Gastrocnemius medialis (tissue), 4 donors: ENCODE results near the gene ASTN2. TPM values are rescaled to one million over a fixed set of nuclear protein-coding genes. Genes with fewer than 3 reads are reported as not detected.

Experiments used
- ATAC-seq, 2 donors: fragments of 150-250 bp; one replicate each; pipeline ENCODE4 v1.9.1; 2016
- DNase-seq, 2 donors: peaks; one replicate each; pipeline ENCODE4 v3.0.0-alpha.2; 2019
- H3K27ac ChIP-seq, 4 donors: fragments of 200-600 bp; sonication (generic); 1 replicate in 1 of 4; 2 replicates in 3 of 4; pipeline ENCODE4 v1.5.1; 2016 to 2018; ENCODE audit warnings: mild to moderate bottlenecking in 2 of 4, moderate library complexity in 1 of 4
- H3K27me3 ChIP-seq, 3 donors: fragments of 200-600 bp; sonication (generic) in 2 of 3; 1 replicate in 1 of 3; 2 replicates in 2 of 3; pipeline versions ENCODE4 v1.5.1 to v1.6.0; 2016 to 2019; ENCODE audit warnings: mild to moderate bottlenecking in 1 of 3, moderate library complexity in 1 of 3
- H3K36me3 ChIP-seq, 2 donors: fragments of 200-600 bp; sonication (generic) in 1 of 2; one replicate each; pipeline ENCODE4 v1.5.1; 2017 to 2018
- H3K4me1 ChIP-seq, 2 donors: fragments of 200-600 bp; sonication (generic) in 1 of 2; one replicate each; pipeline ENCODE4 v1.5.1; 2016 to 2017; ENCODE audit warnings: mild to moderate bottlenecking in 2 of 2
- H3K4me3 ChIP-seq, 4 donors: fragments of 200-600 bp; sonication (generic) in 3 of 4; 1 replicate in 1 of 4; 2 replicates in 3 of 4; pipeline ENCODE4 v1.5.1; 2016 to 2019; ENCODE audit warnings: mild to moderate bottlenecking in 2 of 4
- H3K9me3 ChIP-seq, 3 donors: fragments of 200-600 bp; sonication (generic) in 2 of 3; 1 replicate in 1 of 3; 2 replicates in 2 of 3; pipeline ENCODE4 v1.5.1; 2016 to 2019
- CTCF ChIP-seq, 5 experiments: fragments of 450-650 bp in 3 of 5; fragments of 200-600 bp in 2 of 5; sonication (generic) in 2 of 5; IDR thresholded peaks in 4 of 5; conservative IDR thresholded peaks in 1 of 5; 1 replicate in 4 of 5; 2 replicates in 1 of 5; pipeline ENCODE4 v1.5.1; 2016 to 2019; ENCODE audit warnings: antibody characterized with exemption in 5 of 5, mild to moderate bottlenecking in 3 of 5, moderate library complexity in 3 of 5
- POLR2A ChIP-seq, 2 donors: fragments of 450-650 bp; IDR thresholded peaks; one replicate each; pipeline ENCODE4 v1.6.1; 2017; ENCODE audit warnings: antibody characterized with exemption in 2 of 2, mild to moderate bottlenecking in 2 of 2, moderate library complexity in 2 of 2
- in situ Hi-C, 4 donors: fragments of 200-750 bp; cut with MboI; loops; one replicate each; pipeline versions ENCODE4 v1.15.0 to v1.8.0; 2017; ENCODE audit warnings: low sequenced_read_pairs in 4 of 4
- intact Hi-C: fragments of 100-400 bp; cut with DNase I; formaldehyde crosslinking; loops from one replicate; pipeline ENCODE4 v1.15.1; 2023; ENCODE audit warnings: low total_unique reads
- total RNA-seq, 4 donors: library from RNA; depleted of rRNA; stranded (reverse); fragments of >200 nt; gene quantifications; one replicate each; pipeline versions ENCODE4 v1.1.0 to v1.2.3, GENCODE V29; 2016

Gene ASTN2
- total RNA-seq, 4 donors from 2014 or later = 2.5 to 4.6 (median 3.7) TPM

GRCh38 chr9:117121316-117121715 is 293.5 kb downstream of the ASTN2 start:
- H3K9me3 ChIP-seq = no peaks in the 10 kb centered on the region
- in situ Hi-C loops = no loop called here
- no peak overlapping the region for H3K4me3 ChIP-seq
- H3K27ac ChIP-seq = no peak overlapping the region
- no peaks in the 10 kb centered on the region for H3K36me3 ChIP-seq
- intact Hi-C loops = no loop called here
- ATAC-seq (no peak), DNase-seq (no peak)
- no peaks in the 10 kb centered on the region for H3K4me1 ChIP-seq
- no peaks in the 10 kb centered on the region for H3K27me3 ChIP-seq
- no peak for TF ChIP-seq CTCF (IDR thresholded peaks at IDR 0.05 in 4 of 5, conservative IDR thresholded peaks at IDR 0.05 in 1 of 5)
- no peak for TF ChIP-seq POLR2A (IDR thresholded peaks at IDR 0.05)

- Histone ChIP-seq H3K27ac (no peak overlapping the region), H3K9me3 (no peaks in the 10 kb centered on the region), H3K36me3 (no peaks in the 10 kb centered on the region), H3K4me1 (no peaks in the 10 kb centered on the region), H3K27me3 (no peaks in the 10 kb centered on the region), H3K4me3 (no peak overlapping the region)
- intact Hi-C loops = no loop called here
- TF ChIP-seq CTCF (IDR thresholded peaks at IDR 0.05 in 4 of 5, conservative IDR thresholded peaks at IDR 0.05 in 1 of 5) (no peak), POLR2A (IDR thresholded peaks at IDR 0.05) (no peak)
- in situ Hi-C loops = no loop called here
- DNase-seq = no peak
- ATAC-seq = no peak
These were observed 294.8 kb downstream of the ASTN2 start for GRCh38 chr9:117120061-117120460.

GRCh38 chr9:117116084-117116483 is 298.8 kb downstream of the ASTN2 start:
- DNase-seq (no peak), ATAC-seq (no peak)
- peaks cover 0 to 3% (median 0%) of the 10 kb centered on the region in 3 donors for H3K27me3 ChIP-seq
- TF ChIP-seq CTCF (IDR thresholded peaks at IDR 0.05 in 4 of 5, conservative IDR thresholded peaks at IDR 0.05 in 1 of 5) = no peak
- no peak for TF ChIP-seq POLR2A (IDR thresholded peaks at IDR 0.05)
- H3K9me3 ChIP-seq = no peaks in the 10 kb centered on the region
- in situ Hi-C loops = no loop called here
- H3K36me3 ChIP-seq = no peaks in the 10 kb centered on the region
- no peaks in the 10 kb centered on the region for H3K4me1 ChIP-seq
- intact Hi-C loops = no loop called here
- no peak overlapping the region for H3K4me3 ChIP-seq
- H3K27ac ChIP-seq = no peak overlapping the region

- TF ChIP-seq CTCF (IDR thresholded peaks at IDR 0.05 in 4 of 5, conservative IDR thresholded peaks at IDR 0.05 in 1 of 5) (no peak), POLR2A (IDR thresholded peaks at IDR 0.05) (no peak)
- in situ Hi-C loops (no loop called here), intact Hi-C loops (no loop called here)
- no peaks in the 10 kb centered on the region for H3K4me1 ChIP-seq
- peaks cover 0 to 3% (median 0%) of the 10 kb centered on the region in 3 donors for H3K27me3 ChIP-seq
- no peaks in the 10 kb centered on the region for H3K9me3 ChIP-seq
- no peak for ATAC-seq
- DNase-seq = no peak
- H3K27ac ChIP-seq = no peak overlapping the region
- no peaks in the 10 kb centered on the region for H3K36me3 ChIP-seq
- H3K4me3 ChIP-seq = no peak overlapping the region
These were observed 300.1 kb downstream of the ASTN2 start for GRCh38 chr9:117114768-117115167.
